Stimulated activated CD4-positive, alpha-beta T cell treated with anti-CD3 and anti-CD28 coated beads, Interleukin-1b, Interleukin-23, amount 100 ng/mL, for 48 hours (primary cell): ENCODE results near the gene RILPL2.
"Not testable (repeated sequence)": the region's sequence is repeated elsewhere in the genome, so short reads cannot be mapped to it uniquely, and the experiment has no call there.

Experiments
- DNase-seq: peaks from one replicate; pipeline ENCODE4 v3.0.0-alpha.2; 2020

The RILPL2 gene, protein sequence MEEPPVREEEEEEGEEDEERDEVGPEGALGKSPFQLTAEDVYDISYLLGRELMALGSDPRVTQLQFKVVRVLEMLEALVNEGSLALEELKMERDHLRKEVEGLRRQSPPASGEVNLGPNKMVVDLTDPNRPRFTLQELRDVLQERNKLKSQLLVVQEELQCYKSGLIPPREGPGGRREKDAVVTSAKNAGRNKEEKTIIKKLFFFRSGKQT

DNA sequence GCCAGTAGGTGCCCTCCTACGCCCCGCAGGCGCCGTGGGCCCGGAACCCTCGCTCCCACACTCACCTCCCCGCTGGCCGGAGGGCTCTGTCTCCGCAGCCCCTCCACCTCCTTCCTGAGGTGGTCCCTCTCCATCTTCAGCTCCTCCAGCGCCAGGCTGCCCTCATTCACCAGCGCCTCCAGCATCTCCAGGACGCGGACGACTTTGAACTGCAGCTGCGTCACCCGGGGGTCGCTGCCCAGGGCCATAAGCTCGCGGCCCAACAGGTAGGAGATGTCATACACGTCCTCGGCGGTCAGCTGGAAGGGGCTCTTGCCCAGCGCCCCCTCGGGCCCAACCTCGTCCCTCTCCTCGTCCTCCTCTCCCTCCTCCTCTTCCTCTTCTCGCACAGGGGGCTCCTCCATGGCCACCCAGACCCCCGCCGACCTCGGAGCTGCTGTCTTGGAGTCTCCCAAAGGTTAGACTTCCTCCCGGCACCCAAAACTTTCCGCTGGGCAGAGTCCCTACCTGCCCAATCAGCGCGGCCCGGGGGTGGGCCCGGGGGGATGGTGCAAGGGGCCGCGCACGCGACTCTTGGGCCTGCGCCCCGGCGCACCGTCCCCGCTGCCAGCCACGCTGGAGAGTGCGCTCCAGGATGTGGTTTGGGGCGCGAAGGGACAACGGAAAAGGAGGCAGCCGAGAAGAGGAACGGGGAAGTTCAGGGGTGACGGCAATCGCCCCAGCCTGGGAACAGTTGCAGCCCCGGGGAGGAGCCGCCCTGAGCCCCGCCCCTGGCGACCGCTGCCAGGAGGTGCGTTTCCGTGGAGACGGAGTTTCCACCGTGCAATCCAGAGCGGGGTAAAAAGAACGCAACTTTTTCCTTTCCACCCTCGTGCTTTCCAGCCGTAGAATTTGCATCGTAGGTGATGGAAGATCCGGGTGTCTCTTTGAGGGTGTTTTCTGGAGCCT, at the start of gene RILPL2:
TSS of gene RILPL2 (minus strand) at position 668 of the 948 bp plus-strand sequence. CDS start at position 404, 264 bp downstream.
- DNase-seq = peak; percentile 93

DNA sequence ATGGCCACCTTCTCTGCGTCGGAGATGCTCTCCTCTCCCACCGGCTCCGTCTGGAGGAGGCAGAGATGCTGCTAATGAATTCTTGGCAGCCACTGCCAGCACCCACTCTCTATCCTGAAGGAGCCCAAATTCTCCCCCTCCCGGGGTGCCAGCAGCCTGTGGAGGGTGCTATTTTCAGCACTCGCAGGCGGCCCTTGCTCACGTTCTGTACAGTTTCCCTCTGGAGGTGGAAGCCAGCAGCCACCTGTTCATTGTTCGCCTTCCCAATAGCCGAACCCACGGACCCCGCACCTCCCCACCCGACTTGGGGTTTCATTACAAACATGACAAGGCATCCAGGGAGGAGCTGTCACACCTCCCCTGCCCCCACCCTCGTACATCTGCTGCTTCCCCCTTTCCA, 49.3 kb upstream of the RILPL2 start:
- no peak for DNase-seq

DNA sequence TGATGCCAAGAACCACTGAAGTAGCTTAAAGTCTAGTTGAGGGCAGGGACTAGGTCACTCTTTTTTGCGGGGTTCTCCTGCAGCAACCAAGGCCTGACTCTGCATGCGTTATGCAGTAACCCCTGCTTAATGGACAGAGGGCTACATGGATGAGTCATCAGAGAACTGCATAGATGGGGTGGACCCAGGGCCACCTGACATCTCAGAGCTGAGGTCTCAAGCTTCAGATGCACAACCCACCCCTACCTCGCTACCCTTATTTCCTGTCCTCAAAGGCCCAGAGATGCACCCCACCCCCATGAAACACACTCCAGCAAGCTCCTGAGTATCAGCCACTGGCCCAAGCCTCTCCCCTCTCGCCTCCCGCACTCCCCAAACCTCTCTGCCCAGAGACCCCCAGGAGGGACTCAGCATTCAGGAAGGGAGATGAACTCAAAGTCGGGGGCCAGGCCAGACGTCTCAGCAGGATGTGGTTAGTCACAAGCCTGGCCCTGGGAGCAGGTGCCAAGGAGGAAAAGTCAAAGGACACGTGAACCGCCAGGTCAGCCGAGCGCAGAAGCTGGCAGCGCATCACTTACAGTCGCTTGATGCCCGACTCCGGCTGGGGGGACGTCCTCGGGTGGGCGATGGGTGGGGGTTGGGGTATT, 47.2 kb upstream of the RILPL2 start:
- DNase-seq = no peak

DNA sequence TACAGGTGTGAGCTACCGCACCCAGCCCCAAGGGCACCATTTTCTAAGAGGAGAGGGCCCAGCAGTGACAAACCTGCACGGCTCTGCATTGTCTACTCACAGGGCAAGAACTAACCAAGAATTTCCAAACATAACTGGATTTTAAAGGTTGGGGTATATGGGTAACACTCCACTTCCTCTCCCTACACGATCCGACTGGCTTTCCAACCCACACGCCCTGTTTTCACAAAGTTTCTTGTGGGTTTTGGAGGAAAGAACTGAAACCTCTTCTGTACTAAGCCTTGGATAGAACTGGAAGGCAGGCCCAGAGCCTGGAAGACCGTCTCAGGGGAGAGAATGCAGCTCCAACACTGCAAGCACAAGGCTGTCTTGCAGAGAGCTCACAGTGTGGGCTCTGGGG, 46.4 kb upstream of the RILPL2 start:
- DNase-seq = no peak

DNA sequence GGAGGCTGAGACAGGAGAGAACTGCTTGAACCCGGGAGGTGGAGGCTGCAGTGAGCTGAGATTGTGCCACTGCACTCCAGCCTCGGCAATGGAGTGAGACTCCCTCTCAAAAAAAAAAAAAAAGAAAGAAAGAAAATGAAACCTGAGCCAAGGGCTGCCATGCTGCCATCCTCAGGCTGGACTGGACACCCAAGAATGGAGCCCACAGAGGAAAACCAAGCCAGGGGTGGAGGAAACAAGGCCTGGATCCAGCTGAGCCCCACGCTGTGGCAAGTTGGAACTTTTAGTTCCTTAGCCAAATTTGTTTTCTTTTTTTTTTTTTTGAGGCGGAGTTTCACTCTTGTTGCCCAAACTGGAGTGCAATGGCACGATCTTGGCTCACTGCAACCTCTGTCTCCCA, 44.8 kb upstream of the RILPL2 start:
- not testable (repeated sequence) for DNase-seq

DNA sequence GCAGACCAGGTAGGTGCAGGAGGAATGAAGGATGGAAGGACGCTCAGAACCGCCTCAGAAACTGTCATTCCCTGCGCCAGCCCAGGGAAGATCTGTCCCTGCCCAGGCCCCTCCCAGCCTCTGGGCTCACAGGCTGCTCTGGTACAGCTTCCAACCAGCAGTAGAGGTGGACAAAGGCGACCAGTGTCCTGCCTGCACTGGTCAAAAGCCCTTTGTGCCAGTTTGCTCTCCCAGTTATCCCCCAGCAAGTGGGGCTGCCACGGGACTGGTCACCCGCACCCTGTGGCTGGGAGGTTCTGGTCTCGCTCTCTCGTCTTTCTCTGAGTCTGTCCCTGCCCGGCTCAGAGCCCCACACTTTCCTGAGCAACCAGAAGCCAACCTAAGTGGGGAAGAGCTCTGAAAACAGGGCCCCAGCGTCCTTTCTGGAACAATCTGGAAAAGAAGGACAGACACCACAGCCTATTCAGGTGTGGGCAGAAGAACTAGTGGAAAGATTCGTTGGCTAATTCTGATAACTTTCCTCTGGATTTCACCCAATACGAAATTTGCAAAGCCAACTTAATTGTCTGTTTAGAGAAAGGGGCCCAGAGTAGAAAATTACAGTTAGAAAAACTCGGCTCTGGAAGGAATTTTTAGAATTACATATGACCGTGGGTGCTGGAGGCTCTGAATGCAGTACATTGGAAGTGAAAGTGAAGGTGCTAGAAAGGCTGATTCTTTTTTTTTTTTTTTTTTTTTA, 43.1 kb upstream of the RILPL2 start:
- no peak for DNase-seq

DNA sequence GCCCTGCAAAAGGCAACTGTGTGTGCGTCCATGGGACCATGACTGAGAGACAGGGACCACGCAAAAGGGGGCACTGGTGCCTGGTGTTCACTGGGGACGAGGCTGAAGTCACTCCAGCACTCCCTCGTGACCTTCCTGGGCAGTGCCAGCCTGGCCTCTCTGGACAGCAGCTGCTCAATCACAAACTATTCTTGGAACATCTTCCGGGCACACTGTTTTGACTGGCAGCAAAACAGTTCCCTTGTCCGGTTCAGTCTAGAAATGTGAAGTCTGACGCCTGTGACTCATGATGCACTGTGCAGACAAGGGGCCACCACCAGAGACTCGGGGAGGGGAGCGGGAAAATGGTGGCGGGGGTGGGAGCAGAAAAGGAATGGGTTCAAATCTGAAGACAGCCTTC, 42.3 kb upstream of the RILPL2 start:
- no peak for DNase-seq

DNA sequence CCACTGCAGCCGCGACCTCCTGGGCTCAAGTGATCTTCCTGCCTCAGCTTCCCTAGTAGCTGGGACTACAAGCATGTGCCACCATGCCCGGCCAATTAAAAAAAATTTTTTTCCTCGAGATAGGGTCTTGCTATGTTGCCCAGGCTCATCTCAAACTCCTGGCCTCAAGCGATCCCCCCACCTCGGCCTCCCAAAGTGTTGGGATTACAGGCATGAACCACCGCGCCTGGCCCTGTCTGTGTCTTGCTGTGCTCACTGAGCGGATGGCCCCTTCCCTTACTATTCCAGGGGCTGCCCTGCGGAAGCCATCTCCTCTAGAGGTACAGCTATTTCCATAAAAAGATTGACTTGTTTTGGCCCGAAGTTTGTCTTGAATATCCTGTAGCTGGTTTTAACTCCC, 41.6 kb upstream of the RILPL2 start:
- DNase-seq = no peak

DNA sequence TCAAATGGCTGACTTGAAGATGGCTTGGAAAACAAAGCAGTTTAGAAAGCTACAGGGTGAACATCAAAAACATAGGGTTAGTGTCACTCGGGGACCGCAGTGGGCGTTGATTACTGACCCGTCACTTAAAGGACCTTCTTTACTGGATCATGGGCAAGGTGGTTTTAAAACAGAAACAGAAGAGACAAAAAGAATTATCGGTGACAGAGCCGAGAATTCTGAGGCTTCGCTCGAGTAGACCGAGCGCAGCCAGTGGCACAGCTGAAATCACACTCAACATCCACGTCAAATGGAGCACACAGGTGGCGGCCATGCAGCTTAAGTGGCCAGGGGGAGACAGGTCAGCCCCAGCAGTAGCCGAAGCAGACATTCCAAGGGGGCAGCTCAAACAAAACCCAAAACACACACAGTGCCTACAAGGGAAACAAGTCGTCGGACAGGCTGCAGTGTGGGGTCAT, 38.8 kb upstream of the RILPL2 start:
- no peak for DNase-seq

DNA sequence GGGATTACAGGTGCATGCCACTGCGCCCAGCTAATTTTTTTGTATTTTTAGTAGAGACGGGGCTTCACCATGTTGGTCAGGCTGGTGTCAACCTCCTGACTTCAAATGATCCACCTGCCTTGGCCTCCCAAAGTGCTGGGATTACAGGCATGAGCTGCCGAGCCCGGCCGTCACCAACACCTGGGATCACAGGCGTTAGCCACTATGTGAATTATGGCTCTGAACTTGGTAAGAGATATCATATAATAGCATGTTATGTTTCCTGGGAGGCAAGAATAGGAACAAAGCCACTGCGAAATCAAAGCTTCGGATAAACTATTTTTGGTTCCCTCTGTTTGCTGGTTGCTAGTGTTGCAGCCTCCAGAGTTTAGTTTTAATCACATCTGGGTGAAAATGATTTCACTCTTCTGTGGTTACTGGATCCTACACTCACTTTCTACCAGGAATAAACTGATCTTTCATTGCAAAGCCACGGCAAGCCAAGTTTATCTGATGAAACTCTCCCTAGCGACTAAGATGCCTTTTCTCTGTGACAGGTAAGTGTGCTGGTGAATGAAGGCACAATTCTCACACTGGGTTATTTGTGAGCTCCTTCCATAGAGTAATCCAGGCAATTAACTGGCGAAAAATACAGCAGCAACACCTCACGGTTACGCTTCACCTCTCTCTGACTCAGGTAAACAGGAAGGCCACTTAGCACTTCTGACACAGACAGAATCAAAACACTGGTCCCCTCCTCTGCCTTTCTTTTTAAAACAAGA, 38.2 kb upstream of the RILPL2 start:
- DNase-seq = no peak

DNA sequence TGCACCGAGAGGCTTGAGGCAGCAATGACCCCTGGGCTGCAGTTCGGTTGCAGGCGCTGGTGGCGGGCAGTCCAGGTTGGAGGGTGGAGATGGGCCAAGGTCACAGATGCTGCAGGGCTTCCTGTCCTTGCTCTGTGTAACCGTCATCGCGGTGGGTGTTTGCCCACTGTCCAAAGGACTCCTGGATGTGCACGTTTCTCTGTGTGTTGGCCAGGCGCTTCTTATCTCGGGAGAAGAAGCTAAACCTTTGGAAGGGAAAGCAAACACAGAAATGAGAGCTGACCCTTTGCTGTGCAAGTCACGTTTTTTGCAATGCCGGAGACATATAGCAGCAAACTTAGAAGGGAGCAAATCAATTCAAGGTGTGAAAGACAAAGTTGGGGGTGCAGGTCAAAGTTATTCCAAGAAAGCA, 36.0 kb upstream of the RILPL2 start:
- DNase-seq = no peak

DNA sequence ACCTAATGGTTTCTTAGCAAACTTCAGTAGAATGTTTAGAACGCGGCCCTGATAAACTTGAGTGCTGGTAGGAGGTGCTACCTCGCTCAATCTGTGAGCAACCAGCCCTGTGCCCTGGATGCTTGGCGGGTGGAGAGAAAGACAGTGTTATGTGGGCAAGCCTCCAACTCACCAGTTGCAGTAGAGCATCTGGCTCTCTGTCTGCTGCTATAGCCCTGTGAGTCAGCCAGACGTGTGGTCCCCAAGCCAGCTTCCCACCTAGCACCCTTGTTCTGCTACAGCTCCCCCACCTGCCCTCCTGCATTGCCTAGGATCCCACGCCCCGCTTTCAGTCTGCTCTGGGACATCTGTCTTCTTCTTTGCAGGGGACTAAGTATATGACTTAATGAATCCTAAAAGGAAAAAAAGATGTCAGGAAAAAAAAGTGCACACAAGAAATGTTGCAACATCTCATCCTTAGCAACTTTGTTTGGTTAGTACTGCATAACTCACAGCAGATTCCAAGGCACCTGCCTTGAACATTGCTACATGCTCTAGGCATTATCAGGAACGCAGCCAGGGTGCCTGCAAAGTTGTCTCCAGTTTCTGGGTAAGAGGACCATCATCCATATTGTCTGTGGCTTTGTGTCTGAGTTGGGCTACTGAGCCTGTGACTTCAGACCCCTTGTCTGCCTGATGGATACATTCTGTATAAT, 35.0 kb upstream of the RILPL2 start:
- no peak for DNase-seq

DNA sequence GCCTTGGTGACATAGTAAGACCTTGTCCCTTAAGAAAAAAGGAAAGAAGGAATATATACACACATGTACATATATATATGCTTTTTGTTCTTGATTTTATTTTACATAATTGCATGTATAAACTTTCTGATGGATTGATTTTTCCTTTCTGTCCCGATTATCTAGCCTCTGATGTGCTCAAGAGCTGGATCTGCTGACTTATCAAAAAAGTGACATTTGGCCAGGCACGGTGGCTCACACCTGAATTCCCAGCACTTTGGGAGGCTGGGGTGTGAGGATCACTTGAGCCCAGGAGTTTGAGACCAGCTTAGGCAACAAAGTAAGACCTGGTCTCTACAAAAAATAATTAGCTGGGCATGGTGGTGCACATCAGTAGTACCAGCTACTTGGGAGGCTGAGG, 33.5 kb upstream of the RILPL2 start:
- DNase-seq = no peak

DNA sequence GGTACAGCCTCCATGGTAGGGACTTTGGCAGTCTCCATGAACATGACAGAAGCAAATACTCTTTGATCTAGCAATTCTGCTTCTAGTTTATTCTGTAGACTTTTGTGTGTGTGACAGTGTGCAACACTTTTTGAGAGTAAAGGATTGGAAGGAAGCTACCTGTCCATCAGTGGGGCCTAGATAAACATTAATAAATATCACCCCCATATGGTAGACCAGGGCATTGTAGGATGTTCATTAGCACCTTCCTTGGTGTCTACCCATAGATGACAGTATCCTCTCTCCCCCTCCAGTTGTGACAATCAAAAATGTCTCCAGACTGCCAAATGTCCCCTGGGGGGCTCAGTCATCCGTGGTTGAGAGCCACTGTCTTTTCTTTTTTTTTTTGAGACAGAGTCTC, 32.3 kb upstream of the RILPL2 start:
- DNase-seq = no peak

DNA sequence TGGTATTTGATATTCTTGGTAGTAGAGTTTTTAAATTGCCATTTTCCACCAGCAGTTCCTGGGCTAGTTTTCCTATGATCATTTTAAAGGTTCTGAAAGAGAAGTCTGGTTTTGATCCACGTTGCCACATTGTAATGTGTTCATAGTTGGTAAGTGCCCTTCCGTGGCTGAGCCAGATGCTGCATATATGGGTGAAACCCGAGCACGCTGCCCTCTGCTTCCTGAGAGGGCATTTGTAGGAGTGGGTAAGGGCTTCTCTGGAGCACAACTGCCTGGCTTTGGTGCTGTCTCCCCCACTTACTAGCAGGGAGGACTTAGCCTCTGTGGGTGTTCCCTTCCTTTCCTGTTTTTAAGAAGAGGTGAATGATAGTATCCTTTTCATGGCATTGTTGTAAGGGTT, 28.6 kb upstream of the RILPL2 start:
- DNase-seq = no peak

DNA sequence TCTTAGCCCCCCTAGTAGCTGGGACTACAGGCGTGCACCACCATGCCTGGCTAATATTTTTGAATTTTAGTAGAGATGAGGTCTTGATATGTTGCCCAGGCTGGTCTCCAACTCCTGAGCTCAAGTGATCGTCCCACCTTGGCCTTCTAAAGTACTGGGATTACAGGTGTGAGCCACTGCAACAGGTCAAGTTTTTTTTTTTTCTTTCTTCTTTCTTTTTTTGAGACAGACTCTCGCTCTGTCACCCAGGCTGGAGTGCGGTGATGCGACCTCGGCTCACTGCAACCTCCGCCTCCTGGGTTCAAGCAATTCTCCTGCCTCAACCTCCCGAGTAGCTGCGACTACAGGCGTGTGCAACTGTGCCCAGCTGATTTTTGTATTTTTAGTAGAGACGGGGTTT, 26.7 kb upstream of the RILPL2 start:
- not testable (repeated sequence) for DNase-seq

DNA sequence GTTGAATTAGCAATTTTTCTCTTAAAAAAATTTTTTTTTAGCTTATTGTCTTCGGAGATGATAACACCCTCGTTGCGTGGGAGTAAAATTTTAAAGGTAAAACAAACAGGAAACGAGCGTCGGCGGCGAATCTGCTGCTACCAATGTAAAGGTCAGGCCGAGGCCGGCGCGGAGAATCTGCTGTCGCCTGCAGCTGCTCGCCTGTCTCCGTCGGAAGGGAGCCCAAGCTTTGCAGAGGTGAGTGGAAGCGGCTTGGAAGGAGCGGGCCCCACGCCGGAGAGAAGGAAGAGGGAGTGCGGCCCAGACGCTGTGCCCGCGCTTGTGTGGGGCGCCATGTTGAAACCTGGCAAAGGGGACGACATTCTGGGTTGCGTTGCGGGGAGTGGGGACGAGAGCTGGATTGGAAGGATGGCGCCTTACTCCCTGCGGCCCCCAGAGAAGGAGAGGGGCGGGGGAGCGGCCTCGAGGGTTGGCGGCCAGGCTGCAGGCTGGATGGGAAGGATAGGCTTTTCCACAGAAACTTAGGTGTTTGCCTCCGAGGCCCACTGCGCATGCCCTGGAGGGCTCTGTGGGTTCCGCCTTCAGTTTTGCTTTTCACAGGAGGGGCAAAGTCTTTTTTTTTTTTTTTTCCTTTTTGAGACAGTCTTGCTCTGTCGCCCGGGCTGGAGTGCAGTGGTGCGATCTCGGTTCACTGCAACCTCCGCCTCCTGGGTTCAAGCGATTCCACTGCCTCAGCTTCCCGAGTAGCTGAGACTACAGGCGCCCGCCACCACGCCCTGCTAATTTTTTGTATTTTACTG, 21.7 kb upstream of the RILPL2 start, which contains the start of gene SNRNP35:
TSS of gene SNRNP35 (plus strand) at position 160 of the 800 bp plus-strand sequence. CDS start 7,402 bp downstream, outside the sequence.
- peak; percentile 82 for DNase-seq

DNA sequence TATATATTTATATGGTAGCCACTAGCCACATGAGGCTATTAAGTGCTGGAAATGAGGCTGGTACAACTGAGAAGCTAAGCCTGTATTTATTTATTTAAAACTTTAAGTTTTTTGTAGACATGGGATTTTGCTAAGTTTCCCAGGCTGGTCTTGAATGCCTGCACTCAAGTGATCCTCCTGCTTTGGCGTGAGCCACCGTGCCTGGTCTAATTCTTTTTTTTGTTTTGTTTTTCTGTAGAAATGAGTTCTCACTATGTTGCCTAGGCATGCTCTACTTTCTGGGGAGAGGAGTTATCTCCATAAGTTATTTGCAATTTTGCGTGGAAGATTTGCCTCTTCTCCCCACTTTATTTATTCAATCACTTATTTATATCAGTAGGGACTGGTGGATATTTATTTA, 16.7 kb upstream of the RILPL2 start:
- DNase-seq = no peak

DNA sequence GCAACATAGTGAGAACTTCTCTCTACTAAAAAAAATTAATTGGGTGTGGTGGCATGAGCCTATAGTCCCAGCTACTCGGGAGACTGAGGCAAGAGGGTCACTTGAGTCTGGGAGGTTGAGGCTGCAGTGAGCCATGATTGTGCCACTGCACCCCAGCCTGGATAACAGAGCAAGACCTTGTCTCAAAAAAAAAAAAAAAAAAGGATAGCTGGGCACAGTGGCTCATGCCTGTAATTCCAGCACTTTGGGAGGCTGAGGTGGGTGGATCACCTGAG, 15.7 kb upstream of the RILPL2 start:
- DNase-seq = not testable (repeated sequence)

DNA sequence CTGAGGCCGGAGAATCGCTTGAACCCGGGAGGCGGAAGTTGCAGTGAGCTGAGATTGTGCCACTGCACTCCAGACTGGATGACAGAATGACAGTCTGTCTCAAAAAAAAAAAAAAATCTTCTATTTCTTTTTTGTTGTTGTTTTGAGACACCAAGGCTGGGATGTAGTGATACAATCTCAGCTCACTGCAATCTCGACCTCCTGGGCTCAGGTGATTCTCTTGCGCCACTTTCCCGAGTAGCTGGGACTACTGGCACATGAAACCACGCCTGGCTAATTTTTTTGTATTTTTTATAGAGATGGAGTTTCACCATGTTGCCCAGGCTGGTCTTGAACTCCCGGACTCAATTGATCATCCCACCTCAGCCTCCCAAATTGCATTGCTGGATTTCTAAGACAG, 14.2 kb upstream of the RILPL2 start:
- DNase-seq = no peak

DNA sequence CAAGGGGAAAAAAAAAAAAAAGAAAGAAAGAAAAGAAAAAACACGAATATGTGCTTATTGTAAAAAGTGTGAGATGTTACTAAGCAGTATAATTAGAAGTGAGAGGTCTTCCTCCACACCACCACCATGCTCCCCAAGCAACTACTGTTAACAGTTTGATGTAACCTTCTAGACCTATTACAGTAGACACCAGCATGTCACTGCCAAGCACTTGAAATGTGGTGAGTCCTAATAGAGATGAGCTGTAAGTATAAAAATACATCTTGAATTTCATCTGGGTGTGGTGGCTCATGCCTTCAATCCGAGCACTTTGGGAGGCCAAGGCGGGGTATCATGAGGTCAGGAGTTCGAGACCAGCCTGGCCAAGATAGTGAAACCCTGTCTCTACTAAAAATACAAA, 13.4 kb upstream of the RILPL2 start:
- DNase-seq = no peak
